ENCODE results near the gene IFIT2.
A peak's percentile ranks its signal among the peaks of the same experiment; 100 is the strongest.
"Not testable (repeated sequence)": the region's sequence is repeated elsewhere in the genome, so short reads cannot be mapped to it uniquely, and the experiment has no call there.

Gene IFIT2

DNA sequence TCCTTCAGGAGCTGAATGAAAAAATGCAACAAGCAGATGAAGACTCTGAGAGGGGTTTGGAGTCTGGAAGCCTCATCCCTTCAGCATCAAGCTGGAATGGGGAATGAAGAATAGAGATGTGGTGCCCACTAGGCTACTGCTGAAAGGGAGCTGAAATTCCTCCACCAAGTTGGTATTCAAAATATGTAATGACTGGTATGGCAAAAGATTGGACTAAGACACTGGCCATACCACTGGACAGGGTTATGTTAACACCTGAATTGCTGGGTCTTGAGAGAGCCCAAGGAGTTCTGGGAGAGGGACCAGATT, 5.4 kb downstream of the IFIT2 start:
- no peak for DNase-seq (ENCODE audit: low read depth in 2 of 2)

DNA sequence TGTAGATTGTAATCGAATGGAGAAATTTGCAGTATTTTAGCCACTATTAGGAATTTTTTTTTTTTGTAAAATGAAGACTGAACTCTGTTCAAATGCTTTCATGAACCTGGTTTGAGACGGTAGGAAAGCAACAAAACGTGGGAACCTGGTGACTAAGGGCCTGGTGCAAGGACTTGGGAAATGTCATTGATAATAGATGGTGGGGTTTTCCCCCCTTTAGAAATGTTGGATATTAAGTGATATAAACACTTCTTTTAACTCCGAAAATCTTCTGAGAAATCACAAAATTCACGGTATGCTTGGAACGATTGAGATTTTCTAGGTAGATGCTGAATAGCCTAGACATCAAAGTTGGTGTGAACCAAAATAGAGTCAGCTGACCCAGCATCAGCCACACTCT, 6.4 kb downstream of the IFIT2 start:
- no peak for DNase-seq (ENCODE audit: low read depth in 2 of 2)

DNA sequence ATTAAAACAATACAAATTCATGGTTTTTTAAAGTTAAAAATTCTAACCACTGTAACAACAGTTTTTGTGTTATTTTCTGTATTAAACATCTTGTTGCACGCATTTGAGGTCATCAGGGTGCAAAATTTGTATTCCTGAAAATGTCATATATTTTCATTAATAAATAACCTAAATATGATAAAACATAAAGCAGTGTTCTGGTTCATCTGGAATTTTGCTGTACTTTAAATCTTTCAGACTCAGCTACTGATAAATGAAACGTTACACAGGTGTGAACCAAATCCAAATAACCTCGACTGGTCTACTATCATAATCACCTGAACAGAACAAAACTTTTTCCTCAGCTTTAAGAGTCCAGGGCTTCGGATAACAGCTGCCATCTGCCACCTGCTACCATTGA, 6.9 kb downstream of the IFIT2 start:
- DNase-seq (ENCODE audit: low read depth in 2 of 2), result no peak

DNA sequence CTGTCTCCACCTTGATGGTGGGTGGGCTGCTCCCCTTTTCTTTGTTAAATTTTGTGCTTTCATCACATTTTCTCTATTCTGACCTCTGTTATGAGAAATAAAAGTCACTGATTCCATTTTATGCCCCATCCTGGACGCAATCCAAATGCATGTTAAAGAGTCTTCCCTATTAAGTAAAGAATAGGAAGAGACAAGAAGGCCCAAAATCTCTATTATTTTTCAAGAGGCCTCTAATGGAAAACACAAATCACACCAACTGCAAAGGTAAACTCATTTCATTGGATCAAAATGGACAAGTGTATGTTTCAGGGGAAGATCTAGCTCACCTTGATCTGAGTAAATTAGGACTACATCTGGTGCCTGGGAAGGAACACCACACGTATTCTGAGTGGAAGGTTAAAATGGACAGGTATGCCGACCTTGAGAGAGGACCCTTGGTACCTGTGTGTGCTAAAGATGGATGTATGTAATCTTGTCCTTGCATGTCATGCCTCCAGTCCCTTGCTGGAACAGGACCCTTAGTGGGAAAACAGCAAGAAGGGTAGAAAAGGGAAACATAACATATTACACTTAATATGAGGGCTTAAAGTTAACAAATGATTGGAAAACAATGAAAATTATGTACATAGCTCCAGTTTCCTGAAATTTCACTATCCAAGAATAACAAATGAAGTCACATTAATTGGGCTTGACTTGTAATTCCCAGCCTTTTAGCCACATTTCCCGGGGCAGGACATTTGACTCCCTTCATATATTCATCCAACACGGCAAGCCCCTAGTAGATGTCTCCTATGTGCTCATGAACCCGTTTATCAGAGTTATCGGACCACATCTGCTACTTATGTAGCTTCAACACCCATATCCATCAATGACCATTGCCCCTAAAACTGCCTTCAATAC, 7.6 kb downstream of the IFIT2 start:
- no peak for DNase-seq (ENCODE audit: low read depth in 2 of 2)

DNA sequence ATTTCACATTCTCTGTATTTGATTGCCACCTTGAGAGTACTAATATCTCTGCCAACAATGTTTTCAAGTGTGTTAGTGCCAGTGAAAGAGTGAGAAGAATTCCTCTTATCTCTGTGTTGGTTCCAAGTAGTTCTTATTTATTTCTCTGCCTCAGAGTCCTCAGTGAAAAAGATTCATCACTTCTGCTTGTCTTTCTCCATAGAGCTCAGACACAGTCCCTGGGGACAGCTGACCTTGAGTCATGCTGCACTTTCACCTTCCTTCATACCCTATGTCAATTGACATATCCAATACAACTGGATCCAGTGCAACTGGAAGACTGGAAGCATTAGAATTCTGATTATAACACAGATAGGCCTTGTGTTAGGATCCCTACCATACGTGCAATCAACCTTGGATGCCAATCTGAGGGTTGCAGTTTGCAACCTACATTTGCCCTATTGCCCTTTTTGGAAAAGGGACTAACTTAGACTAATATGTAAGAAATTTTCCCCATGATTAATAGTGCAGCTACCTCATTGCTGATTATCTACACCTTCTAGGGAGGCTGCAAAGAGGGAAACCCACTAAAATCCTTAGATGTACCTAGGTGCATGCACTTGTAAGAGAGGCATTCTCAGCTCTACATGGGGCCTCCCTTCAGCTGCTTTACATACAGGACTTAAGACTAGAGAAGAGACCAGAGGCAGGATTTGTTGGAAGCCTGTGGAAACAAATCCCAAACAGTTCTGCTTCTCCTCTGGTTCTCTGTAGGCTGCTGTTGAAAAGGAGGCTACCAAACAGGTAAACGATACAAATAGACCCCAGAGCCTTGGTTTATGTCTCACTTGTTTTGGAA, 8.4 kb downstream of the IFIT2 start:
- no peak for DNase-seq (ENCODE audit: low read depth in 2 of 2)

DNA sequence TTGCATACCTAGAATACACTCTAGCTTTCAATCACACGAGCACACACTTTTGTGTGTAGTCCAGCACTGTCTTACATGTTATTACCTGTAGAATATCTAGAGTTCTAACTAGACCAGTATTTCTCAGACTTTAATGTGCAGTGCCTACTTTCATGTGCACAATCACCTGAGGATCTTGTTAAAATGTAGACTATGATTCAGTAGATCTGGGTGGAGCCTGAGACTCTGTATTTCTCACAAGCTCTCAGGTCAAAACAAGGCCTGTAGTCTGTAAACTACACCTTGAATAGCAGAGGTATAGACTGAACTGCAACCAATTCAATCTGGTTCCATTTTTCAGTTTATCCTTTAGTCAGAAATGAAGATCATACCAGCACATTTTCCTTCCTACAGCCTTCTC, 11.1 kb downstream of the IFIT2 start:
- no peak for DNase-seq (ENCODE audit: low read depth in 2 of 2)

DNA sequence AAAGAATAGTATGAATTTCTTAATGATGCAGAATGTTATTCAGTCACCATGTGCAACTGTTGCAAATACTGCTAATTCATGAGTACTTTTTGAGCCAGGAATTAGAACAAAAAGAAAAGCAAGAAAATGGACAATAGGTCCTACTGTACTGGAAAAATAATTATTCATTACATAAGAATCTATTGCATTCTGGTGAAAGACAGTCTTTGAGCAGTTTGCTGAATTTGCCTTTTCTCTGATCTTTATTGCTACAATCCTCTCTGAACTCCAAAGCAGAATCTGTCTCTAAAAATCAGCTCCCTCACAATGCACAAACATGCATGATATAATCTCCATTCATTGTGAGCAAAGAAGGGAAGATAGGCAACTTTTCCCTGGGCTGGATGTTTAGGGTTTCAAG, 12.8 kb downstream of the IFIT2 start:
- no peak for DNase-seq (ENCODE audit: low read depth in 2 of 2)

DNA sequence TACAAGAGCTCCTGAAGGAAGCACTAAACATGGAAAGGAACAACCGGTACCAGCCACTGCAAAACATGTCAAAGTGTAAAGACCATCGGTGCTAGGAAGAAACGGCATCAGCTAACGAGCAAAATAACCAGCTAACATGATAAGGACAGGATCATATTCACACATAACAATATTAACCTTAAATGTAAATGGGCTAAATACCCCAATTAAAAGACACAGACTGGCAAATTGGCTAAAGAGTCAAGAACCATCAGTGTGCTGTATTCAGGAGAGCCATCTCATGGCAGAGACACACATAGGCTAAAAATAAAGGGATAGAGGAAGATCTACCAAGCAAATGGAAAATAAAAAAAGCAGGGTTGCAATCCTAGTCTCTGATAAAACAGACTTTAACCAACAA, 16.2 kb downstream of the IFIT2 start:
- DNase-seq (ENCODE audit: low read depth in 2 of 2), result not testable (repeated sequence)

DNA sequence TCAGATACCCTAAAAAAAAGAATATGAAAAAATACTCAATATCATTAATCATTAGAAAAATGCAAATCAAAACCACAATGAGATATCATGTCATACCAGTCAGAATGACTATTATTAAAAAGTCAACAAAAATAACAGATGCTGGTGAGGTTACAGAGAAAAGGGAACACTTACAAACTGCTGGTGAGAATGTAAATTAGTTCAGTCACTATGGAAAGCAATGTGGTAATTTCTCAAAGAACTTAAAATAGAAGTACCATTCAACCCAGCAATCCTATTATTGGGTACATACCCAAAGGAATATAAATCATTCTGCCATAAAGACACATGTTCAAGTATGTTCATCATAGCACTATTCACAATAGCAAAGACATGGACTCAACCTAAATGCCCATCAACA, 23.2 kb downstream of the IFIT2 start:
- DNase-seq (ENCODE audit: low read depth in 2 of 2), result not testable (repeated sequence)

DNA sequence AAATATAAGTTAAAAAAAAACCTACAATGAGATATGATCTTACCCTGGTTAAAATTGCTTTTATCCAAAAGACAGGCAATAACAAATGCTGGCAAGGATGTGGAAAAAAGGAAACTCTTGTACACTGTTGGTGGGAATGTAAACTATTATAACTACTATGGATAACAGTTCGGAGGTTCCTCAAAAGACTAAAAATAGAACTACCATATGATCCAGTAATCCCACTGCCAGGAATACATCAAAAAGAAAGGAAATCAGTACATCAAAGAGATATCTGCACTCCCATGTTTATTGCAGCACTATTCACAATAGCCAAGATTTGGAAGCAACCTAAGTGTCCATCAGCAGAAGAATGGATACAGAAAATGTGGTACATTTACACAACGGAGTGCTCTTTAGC, 24.0 kb downstream of the IFIT2 start:
- not testable (repeated sequence) for DNase-seq (ENCODE audit: low read depth in 2 of 2)

DNA sequence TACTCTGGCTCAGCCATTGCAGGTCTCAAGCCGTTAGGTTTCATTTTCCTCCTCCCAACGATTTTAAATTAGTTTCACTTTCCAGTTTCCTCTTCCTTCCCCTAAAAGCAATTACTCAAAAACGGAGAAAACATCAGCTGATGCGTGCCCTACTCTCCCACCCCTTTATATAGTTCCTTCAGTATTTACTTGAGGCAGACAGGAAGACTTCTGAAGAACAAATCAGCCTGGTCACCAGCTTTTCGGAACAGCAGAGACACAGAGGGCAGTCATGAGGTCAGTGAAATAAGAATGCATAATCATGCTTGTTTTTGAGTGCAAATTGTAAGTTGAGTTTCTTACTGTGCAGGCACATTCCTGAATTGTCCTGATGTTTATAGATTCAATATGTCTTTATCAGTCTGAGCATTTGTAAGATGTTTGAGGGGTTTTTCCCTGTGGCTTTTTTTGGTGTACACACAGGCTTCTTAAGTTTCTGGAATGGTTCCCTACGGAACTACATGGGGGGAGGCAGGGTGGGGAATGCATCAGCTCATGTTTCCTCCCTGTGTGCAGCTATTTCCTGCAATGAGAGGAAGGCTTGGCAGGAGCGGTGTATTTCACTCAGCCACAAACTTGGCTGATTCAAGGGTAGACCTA, 26.1 kb downstream of the IFIT2 start, which contains the start of gene IFIT3:
IFIT3 (plus strand) TSS at position 195 of the 639 bp plus-strand sequence; CDS start at position 272, 77 bp downstream.
- peak; percentile 97 for DNase-seq (ENCODE audit: low read depth in 2 of 2)

DNA sequence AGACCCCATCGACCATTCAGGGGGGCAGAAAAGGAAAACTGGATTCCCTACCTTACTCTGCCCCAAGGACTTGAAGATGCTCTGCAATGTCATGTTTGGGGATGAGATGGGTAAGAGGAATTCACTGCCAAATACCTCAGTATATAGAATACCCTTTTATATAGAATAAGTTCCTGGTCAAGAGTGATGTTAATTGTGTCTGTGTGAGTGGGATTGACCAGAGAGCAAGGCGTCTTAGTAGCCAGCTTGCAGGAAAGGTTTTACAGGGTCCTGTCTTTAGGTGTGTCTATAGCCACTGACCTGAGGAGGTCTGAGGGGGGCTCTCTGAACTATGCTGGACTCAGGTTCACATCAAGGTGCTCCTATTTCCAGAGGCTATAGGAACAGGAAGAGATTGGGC, 27.3 kb downstream of the IFIT2 start:
- no peak for DNase-seq (ENCODE audit: low read depth in 2 of 2)

DNA sequence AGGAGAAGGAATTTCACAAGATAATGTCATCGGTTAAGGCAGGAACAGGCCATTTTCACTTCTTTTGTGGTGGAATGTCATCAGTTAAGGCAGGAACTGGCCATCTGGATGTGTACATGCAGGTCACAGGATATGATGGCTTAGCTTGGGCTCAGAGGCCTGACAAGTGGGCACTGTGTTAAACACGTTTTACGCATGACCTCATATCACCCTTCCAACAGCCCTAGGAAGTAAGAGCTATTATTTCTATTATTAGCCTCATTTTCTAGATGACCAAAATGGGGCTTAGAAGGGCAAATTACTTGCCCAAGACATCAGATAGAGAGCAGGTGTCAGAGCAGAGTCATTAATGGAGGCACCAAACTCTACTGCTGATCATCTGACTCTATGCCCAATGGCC, 28.2 kb downstream of the IFIT2 start:
- DNase-seq (ENCODE audit: low read depth in 2 of 2), result not testable (repeated sequence)

DNA sequence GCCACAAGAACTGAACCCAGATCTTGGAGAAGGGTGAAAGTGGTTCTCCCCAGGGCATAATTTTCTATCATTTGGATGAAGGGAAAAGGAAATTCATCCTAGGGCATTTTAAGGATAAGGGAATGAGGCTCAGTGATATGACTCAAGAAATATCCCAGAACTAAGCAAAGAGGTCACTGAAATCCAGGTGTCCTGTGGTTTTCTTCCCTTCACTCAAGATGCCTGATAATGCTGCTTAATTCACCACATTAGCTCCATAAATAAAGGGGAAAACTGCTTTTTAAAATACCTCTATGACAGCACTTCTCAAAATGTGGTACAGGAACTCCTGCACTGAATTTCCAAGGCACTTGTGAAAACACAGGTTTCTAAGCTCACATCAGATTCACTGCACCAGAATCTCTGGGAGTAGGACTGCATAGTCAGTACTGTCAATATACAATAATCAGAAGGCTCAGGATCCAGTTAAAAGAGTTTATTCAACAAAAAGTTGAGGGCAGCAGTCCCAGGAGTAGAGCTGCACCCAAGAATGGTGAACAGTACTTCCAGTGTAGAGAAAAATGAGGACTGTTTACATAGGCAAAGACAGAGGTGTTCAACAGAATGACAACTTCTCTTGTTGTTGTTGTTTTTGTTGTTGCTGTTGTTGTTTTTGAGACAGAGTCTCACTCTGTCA, 28.8 kb downstream of the IFIT2 start:
- no peak for DNase-seq (ENCODE audit: low read depth in 2 of 2)

DNA sequence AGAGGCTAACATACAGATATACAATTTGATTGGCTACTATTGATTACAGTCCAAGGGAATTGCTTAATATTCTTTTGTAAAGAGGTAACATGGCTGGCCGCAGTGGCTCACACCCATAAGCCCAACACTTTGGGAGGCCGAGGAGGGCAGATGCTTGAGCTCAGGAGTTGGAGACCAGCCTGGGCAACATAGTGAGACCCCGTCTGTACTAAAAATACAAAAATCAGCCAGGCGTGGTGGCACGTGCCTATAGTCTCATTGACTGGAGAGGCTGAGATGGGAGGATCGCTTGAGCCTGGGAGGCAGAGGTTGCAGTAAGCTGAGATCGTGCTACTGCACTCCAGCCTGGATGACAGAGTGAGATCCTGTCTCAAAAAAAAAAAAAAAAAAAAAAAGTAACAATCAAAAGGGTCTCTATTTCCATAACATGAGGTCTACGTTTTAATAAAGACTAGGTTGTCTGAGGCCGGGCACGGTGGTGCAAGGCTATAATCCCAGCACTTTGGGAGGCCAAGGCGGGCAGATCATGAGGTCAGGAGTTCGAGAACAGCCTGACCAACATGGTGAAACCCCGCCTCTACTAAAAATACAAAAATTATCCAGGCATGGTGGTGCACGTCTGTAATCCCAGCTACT, 29.8 kb downstream of the IFIT2 start:
- not testable (repeated sequence) for DNase-seq (ENCODE audit: low read depth in 2 of 2)

DNA sequence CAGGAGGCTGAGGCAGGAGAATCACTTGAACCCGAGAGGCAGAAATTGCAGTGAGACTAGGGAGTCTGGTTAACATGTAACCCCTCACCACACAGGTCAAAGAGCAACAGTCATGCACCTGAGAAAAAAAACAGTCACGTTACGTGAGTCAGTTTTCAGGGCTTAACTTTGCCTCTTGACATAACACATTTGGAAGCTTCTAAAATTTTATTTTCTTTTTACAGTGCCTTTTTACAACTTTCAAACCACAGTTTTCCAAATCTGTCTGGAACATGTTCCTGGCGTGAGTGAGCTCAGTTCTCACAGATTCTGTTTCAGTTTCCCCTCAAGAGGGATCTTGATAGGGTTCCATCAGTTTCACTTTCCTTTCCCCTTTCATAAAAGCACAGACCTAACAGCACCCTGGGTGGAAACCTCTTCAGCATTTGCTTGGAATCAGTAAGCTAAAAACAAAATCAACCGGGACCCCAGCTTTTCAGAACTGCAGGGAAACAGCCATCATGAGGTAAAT, 30.3 kb downstream of the IFIT2 start:
- no peak for DNase-seq (ENCODE audit: low read depth in 2 of 2)

DNA sequence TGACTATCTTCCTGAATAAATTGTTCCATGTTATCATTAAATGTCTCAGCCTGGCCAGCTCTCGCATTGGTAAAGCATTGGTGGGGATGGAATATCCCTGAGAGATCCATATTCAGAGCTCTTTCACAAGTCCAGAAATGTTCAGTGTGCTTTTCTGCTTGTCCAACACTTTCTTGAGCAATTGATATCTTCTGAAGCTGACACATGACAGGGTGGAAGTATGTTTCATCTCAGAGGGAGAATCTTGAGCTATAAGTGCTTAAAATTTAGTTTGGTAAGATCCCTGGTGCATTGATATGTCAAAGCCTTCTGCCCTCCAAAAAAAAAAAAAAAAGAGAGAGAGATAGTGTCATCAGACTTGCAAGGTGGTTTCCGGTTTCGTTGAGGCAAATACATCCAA, 33.4 kb downstream of the IFIT2 start:
- no peak for DNase-seq (ENCODE audit: low read depth in 2 of 2)

DNA sequence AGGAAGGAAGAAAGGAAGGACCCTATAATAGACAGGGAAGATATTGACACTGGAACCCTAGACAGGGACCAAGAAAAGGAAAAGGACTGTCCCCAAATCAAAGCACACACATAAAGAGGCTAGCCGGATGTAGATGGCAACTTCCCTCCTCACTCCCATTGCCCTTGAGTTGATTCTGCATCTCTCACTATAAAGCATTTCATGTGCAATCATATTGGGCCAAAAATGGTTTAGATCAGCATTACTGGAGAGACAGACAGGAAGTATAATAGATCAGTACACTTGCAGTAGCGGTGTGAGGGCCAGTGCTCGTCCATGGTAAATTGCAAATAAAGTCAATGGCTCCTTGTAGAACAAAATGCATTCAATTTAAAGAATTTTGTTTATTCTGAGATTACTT, 34.4 kb downstream of the IFIT2 start:
- DNase-seq (ENCODE audit: low read depth in 2 of 2), result no peak

DNA sequence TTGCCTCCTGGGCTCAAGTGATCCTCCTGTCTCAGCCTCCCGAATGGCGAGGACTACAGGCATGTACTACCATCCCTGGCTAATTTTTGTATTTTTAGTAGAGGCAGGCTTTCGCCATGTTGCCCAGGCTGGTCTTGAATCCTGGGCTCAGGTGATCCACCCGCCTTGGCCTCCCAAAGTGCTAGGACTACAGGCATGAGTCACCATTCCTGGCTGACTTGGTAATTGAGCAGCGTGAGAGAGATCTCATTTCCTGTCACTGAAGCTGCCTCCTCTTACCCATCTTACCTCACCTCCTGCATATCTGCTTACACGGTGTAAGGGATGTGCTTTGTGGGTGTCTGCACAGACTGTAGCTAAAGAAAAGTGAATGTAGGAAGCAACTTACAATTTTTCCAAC, 35.6 kb downstream of the IFIT2 start:
- no peak for DNase-seq (ENCODE audit: low read depth in 2 of 2)

DNA sequence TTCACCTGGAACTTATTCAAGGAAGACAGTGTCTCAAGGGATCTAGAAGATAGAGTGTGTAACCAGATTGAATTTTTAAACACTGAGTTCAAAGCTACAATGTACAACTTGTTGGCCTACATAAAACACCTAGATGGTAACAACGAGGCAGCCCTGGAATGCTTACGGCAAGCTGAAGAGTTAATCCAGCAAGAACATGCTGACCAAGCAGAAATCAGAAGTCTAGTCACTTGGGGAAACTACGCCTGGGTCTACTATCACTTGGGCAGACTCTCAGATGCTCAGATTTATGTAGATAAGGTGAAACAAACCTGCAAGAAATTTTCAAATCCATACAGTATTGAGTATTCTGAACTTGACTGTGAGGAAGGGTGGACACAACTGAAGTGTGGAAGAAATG, 36.9 kb downstream of the IFIT2 start:
- no peak for DNase-seq (ENCODE audit: low read depth in 2 of 2)

DNA sequence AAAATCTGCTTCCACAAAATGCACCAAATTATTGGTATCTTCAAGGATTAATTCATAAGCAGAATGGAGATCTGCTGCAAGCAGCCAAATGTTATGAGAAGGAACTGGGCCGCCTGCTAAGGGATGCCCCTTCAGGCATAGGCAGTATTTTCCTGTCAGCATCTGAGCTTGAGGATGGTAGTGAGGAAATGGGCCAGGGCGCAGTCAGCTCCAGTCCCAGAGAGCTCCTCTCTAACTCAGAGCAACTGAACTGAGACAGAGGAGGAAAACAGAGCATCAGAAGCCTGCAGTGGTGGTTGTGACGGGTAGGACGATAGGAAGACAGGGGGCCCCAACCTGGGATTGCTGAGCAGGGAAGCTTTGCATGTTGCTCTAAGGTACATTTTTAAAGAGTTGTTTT, 38.0 kb downstream of the IFIT2 start:
- DNase-seq (ENCODE audit: low read depth in 2 of 2), result no peak
